OCI-LY3 (cell line): ENCODE results near the gene CAMKMT.

Experiments
- CTCF ChIP-seq: fragments of 200-600, 300-600 bp; sonication (generic); IDR thresholded peaks from 2 replicates; pipeline ENCODE4 v1.5.1; 2014; ENCODE audit warnings: antibody characterized with exemption, low read length, low read depth
- EZH2phosphoT487 ChIP-seq: fragments of 200-600 bp; shearing (Covaris generic); IDR thresholded peaks from 2 replicates; pipeline ENCODE4 v1.6.1; 2018; ENCODE audit warnings: antibody characterized with exemption, mixed run types, low read depth

- TF ChIP-seq CTCF (no peak), EZH2phosphoT487 (no peak)
Measured at GRCh38 chr2:44580875-44581515, 219.2 kb downstream of the CAMKMT start.
